Spleen (tissue), 13 donors: ENCODE data around the gene PPP1R2C. TPM values are rescaled to one million over a fixed set of nuclear protein-coding genes. Genes with fewer than 3 reads are reported as not detected.

Source experiments
- DNase-seq: peaks from one replicate; pipeline ENCODE4 v3.0.0-alpha.2; 2020
- H3K27ac ChIP-seq, 8 donors: fragments of 200-600 bp; sonication (generic) in 7 of 8; 1 replicate in 4 of 8; 2 replicates in 4 of 8; pipeline versions ENCODE4 v1.5.0 to v1.8.0; 2016 to 2021; ENCODE audit warnings: inconsistent platforms in 4 of 8, mild to moderate bottlenecking in 4 of 8, moderate library complexity in 1 of 8
- H3K27me3 ChIP-seq, 7 donors: fragments of 200-600 bp; sonication (generic) in 6 of 7; replicated peaks in 1 of 7; 1 replicate in 4 of 7; 2 replicates in 3 of 7; pipeline versions ENCODE4 v1.5.0 to v1.8.0; 2016 to 2021; ENCODE audit warnings: inconsistent platforms in 3 of 7, mild to moderate bottlenecking in 1 of 7
- H3K36me3 ChIP-seq, 6 donors: fragments of 200-600 bp; sonication (generic) in 5 of 6; 1 replicate in 4 of 6; 2 replicates in 2 of 6; pipeline versions ENCODE4 v1.5.0 to v1.8.0; 2016 to 2021; ENCODE audit warnings: inconsistent platforms in 2 of 6
- H3K4me1 ChIP-seq, 6 donors: fragments of 200-600 bp; sonication (generic) in 5 of 6; 1 replicate in 3 of 6; 2 replicates in 3 of 6; pipeline versions ENCODE4 v1.5.0 to v1.8.0; 2016 to 2021; ENCODE audit warnings: inconsistent platforms in 3 of 6
- H3K4me3 ChIP-seq, 8 donors: fragments of 200-600 bp; sonication (generic) in 7 of 8; 1 replicate in 4 of 8; 2 replicates in 4 of 8; pipeline versions ENCODE4 v1.5.0 to v1.8.0; 2016 to 2021; ENCODE audit warnings: inconsistent platforms in 4 of 8, mild to moderate bottlenecking in 4 of 8, moderate library complexity in 2 of 8
- H3K9me3 ChIP-seq, 8 donors: fragments of 200-600 bp; sonication (generic) in 7 of 8; 1 replicate in 4 of 8; 2 replicates in 4 of 8; pipeline versions ENCODE4 v1.5.0 to v1.8.0; 2016 to 2021; ENCODE audit warnings: inconsistent platforms in 4 of 8
- CTCF ChIP-seq, 11 experiments: fragments of 200-600 bp in 7 of 11; fragments of 450-650 bp in 4 of 11; sonication (generic) in 4 of 11; IDR thresholded peaks in 8 of 11; conservative IDR thresholded peaks in 3 of 11; 1 replicate in 7 of 11; 2 replicates in 4 of 11; pipeline versions ENCODE4 v1.4.0 to v1.8.0; 2016 to 2021; ENCODE audit warnings: antibody characterized with exemption in 11 of 11, inconsistent platforms in 4 of 11, mild to moderate bottlenecking in 1 of 11
- POLR2A ChIP-seq, 3 donors: fragments of 450-650 bp; IDR thresholded peaks; one replicate each; pipeline ENCODE4 v1.5.1; 2017; ENCODE audit warnings: antibody characterized with exemption in 3 of 3, mild to moderate bottlenecking in 1 of 3
- POLR2AphosphoS5 ChIP-seq, 3 donors: sonication (generic); formaldehyde crosslinking; IDR thresholded peaks; one replicate each; pipeline ENCODE4 v1.5.1; 2017; ENCODE audit warnings: antibody characterized with exemption in 3 of 3
- WGBS, 5 donors: extraction: QIAGEN DNeasy Blood & Tissue Kit in 3 of 5; methylation state at CpG; one replicate each; pipeline versions ENCODE4 v1.1.5 to v1.1.7; 2013 to 2018; 5-methylcytosine and 5-hydroxymethylcytosine counted together
- intact Hi-C: fragments of 100-400 bp; cut with DNase I; formaldehyde crosslinking; loops from one replicate; pipeline ENCODE4 v1.15.0; 2023; ENCODE audit warnings: low total_unique reads
- long read RNA-seq, 2 donors: transcript quantifications; one replicate each; lab custom pipeline, GENCODE V29; 2026
- polyA plus RNA-seq, 3 donors: library from polyadenylated mRNA; stranded (reverse); fragments of 200-250 nt; gene quantifications; one replicate each; pipeline ENCODE4 v1.2.1, GENCODE V29; 2013
- total RNA-seq, 7 donors: library from RNA; depleted of rRNA in 3 of 7; stranded (reverse); fragments of >200 nt in 3 of 7; fragmentation: NEBNext Ultra II Directional in 4 of 7; extraction: Animal tissue kit (Norgen Biotek cat#: 25700) in 4 of 7; gene quantifications; one replicate each; pipeline versions ENCODE4 v1.1.0 to v1.2.1, GENCODE V29; 2016 to 2021
- donor health status: healthy with polysubstance abuse.
- donor health status: DM: no; HTN: no; CAD: no; lungs with moderate emphysema.
- donor health status: DM: no; HTN: no; CAD: no.
- donor health status: Bipolar disorder and iron deficiency.
- donor health status: healthy.
- donor health status: DM: no; HTN: no; CAD: no.
- donor health status: DM: yes; HTN: yes; CAD: no.

Gene PPP1R2C
- not detected for total RNA-seq
- polyA plus RNA-seq, result under 1 TPM in 1 of 3 donors, not detected in 2; 0.28 TPM
- long read RNA-seq, donor 1, result 0 reads
- long read RNA-seq, donor 2, result 0 reads

DNA sequence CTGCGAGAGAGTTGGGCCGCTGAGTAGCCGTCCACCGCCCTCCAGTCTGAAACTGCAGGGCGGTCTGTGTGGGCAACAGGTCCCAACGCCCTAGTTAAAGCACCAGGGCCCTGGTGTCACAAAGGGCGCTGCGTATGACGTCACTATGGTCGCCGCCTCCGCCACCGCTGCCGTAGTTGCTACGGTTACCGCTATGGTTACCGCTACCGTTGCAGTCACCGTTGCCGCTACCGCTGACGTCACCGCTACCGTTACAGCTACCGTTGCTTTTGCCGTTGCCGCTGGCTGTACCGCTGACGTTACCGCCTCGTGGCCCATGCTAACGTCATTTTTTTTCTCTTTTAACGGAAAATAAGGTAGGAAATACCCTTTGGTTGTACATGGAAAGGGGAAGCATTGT lies at the start of gene PPP1R2C:
TSS of gene PPP1R2C (minus strand) at position 68 of the 400 bp plus-strand sequence. CDS start 84 bp downstream, outside the sequence.
- WGBS, 5 donors, result 58 to 98% (median 97%) methylated on average over 30 to 33 of the region's 33 CpGs
- no peak within 1 kb of the TSS for H3K4me3 ChIP-seq
- peaks cover 0 to 9% (median 0%) of the 10 kb centered on the region in 8 donors for H3K9me3 ChIP-seq
- DNase-seq, result peak; percentile 71
- H3K4me1 ChIP-seq, result no peaks in the 10 kb centered on the region
- no peaks in the 10 kb centered on the region for H3K36me3 ChIP-seq
- no peak for TF ChIP-seq POLR2AphosphoS5 (IDR thresholded peaks at IDR 0.05)
- TF ChIP-seq CTCF (IDR thresholded peaks at IDR 0.05 in 8 of 11, conservative IDR thresholded peaks at IDR 0.05 in 3 of 11), result no peak
- no peak for TF ChIP-seq POLR2A (IDR thresholded peaks at IDR 0.05)
- no peak within 1 kb of the TSS for H3K27ac ChIP-seq
- H3K27me3 ChIP-seq, result peaks cover 0 to 11% (median 0%) of the 10 kb centered on the region in 7 donors
- intact Hi-C loops, result no loop called here

GRCh38 chrX:42825201-42825600 lies 47.2 kb upstream of the PPP1R2C start:
- no peaks in the 10 kb centered on the region for H3K36me3 ChIP-seq

DNA sequence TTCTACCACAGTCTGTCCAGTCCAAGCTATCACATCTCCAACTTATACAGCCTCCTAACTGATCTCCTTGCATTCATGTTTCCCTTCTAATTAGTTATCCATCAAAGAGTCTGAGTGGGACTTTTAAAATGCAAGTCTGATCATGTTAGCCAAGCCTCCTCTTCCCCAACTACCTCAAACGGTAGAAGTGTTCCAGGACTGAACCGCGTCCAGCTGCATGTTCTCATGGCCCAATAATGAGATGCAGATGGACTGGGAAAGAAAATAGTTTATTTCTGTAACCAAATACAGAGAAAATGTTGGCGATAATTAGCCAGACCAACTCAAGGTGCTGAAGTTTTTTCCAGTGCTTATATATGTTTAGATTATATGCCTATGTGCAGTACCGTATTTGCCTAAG lies 46.6 kb upstream of the PPP1R2C start:
- TF ChIP-seq POLR2AphosphoS5 (IDR thresholded peaks at IDR 0.05) (no peak), CTCF (IDR thresholded peaks at IDR 0.05 in 8 of 11, conservative IDR thresholded peaks at IDR 0.05 in 3 of 11) (no peak), POLR2A (IDR thresholded peaks at IDR 0.05) (no peak)
- Histone ChIP-seq H3K27me3 (peaks cover 0 to 3% (median 0%) of the 10 kb centered on the region in 7 donors), H3K4me3 (no peak overlapping the region), H3K4me1 (no peaks in the 10 kb centered on the region), H3K36me3 (no peaks in the 10 kb centered on the region), H3K27ac (no peak overlapping the region), H3K9me3 (peaks cover 0 to 11% (median 0%) of the 10 kb centered on the region in 8 donors)
- 80 to 98% (median 96%) methylated on average over 5 of the region's 5 CpGs for WGBS, 5 donors
- intact Hi-C loops, result no loop called here
- DNase-seq, result no peak

More at GRCh38 chrX:42825201-42825600, 47.2 kb upstream of the PPP1R2C start:
- H3K27ac ChIP-seq, result no peak overlapping the region
- no peak for DNase-seq
- no peak overlapping the region for H3K4me3 ChIP-seq
- intact Hi-C loops, result no loop called here
- peaks cover 0 to 3% (median 0%) of the 10 kb centered on the region in 7 donors for H3K27me3 ChIP-seq
- TF ChIP-seq CTCF (IDR thresholded peaks at IDR 0.05 in 8 of 11, conservative IDR thresholded peaks at IDR 0.05 in 3 of 11), result no peak
- TF ChIP-seq POLR2A (IDR thresholded peaks at IDR 0.05), result no peak
- TF ChIP-seq POLR2AphosphoS5 (IDR thresholded peaks at IDR 0.05), result no peak
- H3K4me1 ChIP-seq, result no peaks in the 10 kb centered on the region
- WGBS, 5 donors, result 84 to 96% (median 94%) methylated on average over 2 to 3 of the region's 3 CpGs
- peaks cover 0 to 12% (median 0%) of the 10 kb centered on the region in 8 donors for H3K9me3 ChIP-seq

DNA sequence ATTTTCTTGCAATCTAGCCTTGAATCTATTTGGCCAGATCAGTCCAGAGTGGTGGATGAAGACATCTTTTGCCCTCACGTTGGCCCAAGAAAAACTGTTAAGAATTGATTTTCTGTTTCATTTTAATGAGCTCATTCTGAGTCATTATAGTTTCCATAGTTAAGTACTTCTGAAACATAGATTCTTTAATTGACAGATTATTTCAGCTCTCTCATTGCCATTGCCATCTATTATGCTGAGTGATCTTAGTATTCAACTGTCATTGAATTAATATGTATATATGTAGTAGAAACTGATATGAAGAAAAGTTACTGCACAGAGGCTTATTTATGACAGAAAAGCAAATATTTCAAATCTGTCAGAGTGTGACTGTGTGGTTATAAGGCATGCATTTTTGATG lies 45.5 kb upstream of the PPP1R2C start:
- Histone ChIP-seq H3K4me1 (no peaks in the 10 kb centered on the region), H3K9me3 (peaks cover 0 to 12% (median 6%) of the 10 kb centered on the region in 8 donors), H3K36me3 (no peaks in the 10 kb centered on the region), H3K4me3 (no peak overlapping the region), H3K27ac (no peak overlapping the region), H3K27me3 (peaks cover 0 to 3% (median 0%) of the 10 kb centered on the region in 7 donors)
- TF ChIP-seq CTCF (IDR thresholded peaks at IDR 0.05 in 8 of 11, conservative IDR thresholded peaks at IDR 0.05 in 3 of 11), result no peak
- no peak for TF ChIP-seq POLR2AphosphoS5 (IDR thresholded peaks at IDR 0.05)
- TF ChIP-seq POLR2A (IDR thresholded peaks at IDR 0.05), result no peak
- 50 to 62% (median 55%) methylated on average over 1 of the region's 1 CpG for WGBS, 5 donors
- DNase-seq, result no peak
- intact Hi-C loops, result no loop called here
